HepG2 (cell line): ENCODE measurements around the gene SARNP. TPM values are rescaled to one million over a fixed set of nuclear protein-coding genes. Genes with fewer than 3 reads are reported as not detected.

Source experiments
- ATAC-seq: fragments of 200-7000 bp; cut with Tn5 transposase; 3 replicates; pipeline ENCODE4 v1.9.1; 2020; ENCODE audit warnings: mild to moderate bottlenecking, moderate library complexity
- BruUV-seq: library from RNA; stranded (reverse); fragments of 400-500 nt; replicated peaks from 2 replicates; lab custom pipeline; 2021; lab: Mats Ljungman, UMichigan
- CTCF ChIA-PET: fragments of 300-600 bp; formaldehyde crosslinking; extraction: SDS; loops from one replicate; lab custom pipeline; 2021; ENCODE audit warnings: low total read pairs, inconsistent platforms, low intra/inter-chr PET ratio; lab: Yijun Ruan, JAX
- POLR2A ChIA-PET: fragments of 350-600 bp; sonication (Branson Sonifier 250); formaldehyde crosslinking; loops from one replicate; lab custom pipeline; 2020; ENCODE audit warnings: antibody characterized with exemption, inconsistent platforms; lab: Yijun Ruan, JAX
- DNase-seq: peaks from one replicate; pipeline ENCODE4 v3.0.0-alpha.2; 2015; ENCODE audit warnings: low spot score
- FAIRE-seq: peaks from 3 replicates; lab custom pipeline; 2011; peaks lifted over from hg19 to GRCh38; lab: Jason Lieb, UNC
- H2AFZ ChIP-seq: one replicate; pipeline ENCODE4 v1.6.1; 2011; ENCODE audit warnings: low read length, inconsistent platforms
- H3K27ac ChIP-seq: fragments of 300-600 bp; 3 replicates; pipeline ENCODE4 v1.8.0; 2011; ENCODE audit warnings: mixed run types, mild to moderate bottlenecking, mixed read lengths, low read length, inconsistent platforms; ENCODE audit not compliant: insufficient read depth; ENCODE audit errors: extremely low read length
- H3K27me3 ChIP-seq, 2 experiments: fragments of 200-600 bp in 1 of 2; 2 replicates in 1 of 2; 3 replicates in 1 of 2; pipeline versions ENCODE4 v1.6.0 to v1.8.0; 2011; ENCODE audit warnings: low read length in 2 of 2, mild to moderate bottlenecking in 2 of 2, moderate library complexity in 2 of 2, inconsistent platforms in 1 of 2; ENCODE audit not compliant: insufficient read depth in 2 of 2, control insufficient read depth in 1 of 2
- H3K36me3 ChIP-seq, 2 experiments: fragments of 200-600 bp in 1 of 2; replicated peaks in 1 of 2; 2 replicates in 1 of 2; 3 replicates in 1 of 2; pipeline versions ENCODE4 v1.5.1 to v1.8.0; 2011; ENCODE audit warnings: low read length in 2 of 2, inconsistent platforms in 1 of 2; ENCODE audit not compliant: insufficient read depth in 2 of 2, control insufficient read depth in 1 of 2
- H3K4me1 ChIP-seq: 2 replicates; pipeline ENCODE4 v1.5.1; 2012; ENCODE audit warnings: low read length, inconsistent platforms; ENCODE audit not compliant: insufficient read depth
- H3K4me2 ChIP-seq: 2 replicates; pipeline ENCODE4 v1.6.0; 2011; ENCODE audit warnings: low read depth, low read length, inconsistent platforms
- H3K4me3 ChIP-seq, 3 experiments: fragments of 200-600 bp in 1 of 3; sonication (generic), shearing (Covaris generic) in 1 of 3; replicated peaks in 1 of 3; 2 replicates each; pipeline ENCODE4 v1.5.1; 2011 to 2016; ENCODE audit warnings: low read length in 3 of 3, inconsistent platforms in 2 of 3, low read depth in 2 of 3, mild to moderate bottlenecking in 2 of 3, control low read depth in 1 of 3, mixed read lengths in 1 of 3; ENCODE audit not compliant: insufficient read depth in 1 of 3
- H3K79me2 ChIP-seq: one replicate; pipeline ENCODE4 v1.6.1; 2011; ENCODE audit warnings: low read length, inconsistent platforms; ENCODE audit not compliant: insufficient read depth
- H3K9ac ChIP-seq: 2 replicates; pipeline ENCODE4 v1.6.0; 2011; ENCODE audit warnings: mild to moderate bottlenecking, low read depth, low read length, inconsistent platforms; ENCODE audit not compliant: insufficient read depth
- H3K9me3 ChIP-seq: 2 replicates; pipeline ENCODE4 v1.5.1; 2012; ENCODE audit warnings: mild to moderate bottlenecking, low read length
- H4K20me1 ChIP-seq: 2 replicates; pipeline ENCODE4 v1.6.0; 2011; ENCODE audit warnings: inconsistent platforms, mild to moderate bottlenecking, low read length, moderate library complexity; ENCODE audit not compliant: insufficient read depth
- BCL3 ChIP-seq: sonication (generic); formaldehyde crosslinking; IDR thresholded peaks from 2 replicates; pipeline ENCODE4 v1.5.1; 2020; ENCODE audit warnings: mild to moderate bottlenecking, missing genetic modification reagents, moderate library complexity
- BRCA1 ChIP-seq: sonication (generic); formaldehyde crosslinking; IDR thresholded peaks from 2 replicates; pipeline ENCODE4 v1.4.0; 2020; ENCODE audit warnings: missing genetic modification reagents
- HMGA1 ChIP-seq: sonication (generic); formaldehyde crosslinking; conservative IDR thresholded peaks from 2 replicates; pipeline ENCODE4 v1.4.0; 2020; ENCODE audit warnings: missing genetic modification reagents
- MXD1 ChIP-seq: sonication (generic); formaldehyde crosslinking; IDR thresholded peaks from 2 replicates; pipeline ENCODE4 v1.4.0; 2020; ENCODE audit warnings: mild to moderate bottlenecking, missing genetic modification reagents
- PREB ChIP-seq: sonication (generic); formaldehyde crosslinking; IDR thresholded peaks from 2 replicates; pipeline ENCODE4 v1.4.0; 2020; ENCODE audit warnings: missing genetic modification reagents
- TARDBP ChIP-seq: sonication (generic); formaldehyde crosslinking; IDR thresholded peaks from 2 replicates; pipeline ENCODE4 v1.8.0; 2022; ENCODE audit warnings: mild to moderate bottlenecking, missing genetic modification reagents
- TCF7 ChIP-seq: sonication (generic); IDR thresholded peaks from 2 replicates; pipeline ENCODE4 v1.6.1; 2016; ENCODE audit warnings: antibody characterized with exemption, low read depth
- TP53 ChIP-seq: sonication (generic); formaldehyde crosslinking; conservative IDR thresholded peaks from 2 replicates; pipeline ENCODE4 v1.4.0; 2020; ENCODE audit warnings: missing genetic modification reagents
- ZBTB3 ChIP-seq: sonication (generic); formaldehyde crosslinking; IDR thresholded peaks from 2 replicates; pipeline ENCODE4 v1.4.0; 2020; ENCODE audit warnings: low read depth, mild to moderate bottlenecking, moderate library complexity, missing genetic modification reagents, borderline replicate concordance
- ZMYM3 ChIP-seq: sonication (generic); formaldehyde crosslinking; IDR thresholded peaks from 2 replicates; pipeline ENCODE4 v1.5.1; 2020; ENCODE audit warnings: mild to moderate bottlenecking, missing genetic modification reagents
- ZNF180 ChIP-seq: sonication (generic); formaldehyde crosslinking; IDR thresholded peaks from 2 replicates; pipeline ENCODE4 v1.4.0; 2020; ENCODE audit warnings: low read depth, missing genetic modification reagents, borderline replicate concordance
- ZNF225 ChIP-seq: sonication (generic); formaldehyde crosslinking; IDR thresholded peaks from 2 replicates; pipeline ENCODE4 v1.4.0; 2020; ENCODE audit warnings: mild to moderate bottlenecking, missing genetic modification reagents
- ZNF484 ChIP-seq: sonication (generic); formaldehyde crosslinking; IDR thresholded peaks from 2 replicates; pipeline ENCODE4 v1.5.1; 2020; ENCODE audit warnings: mild to moderate bottlenecking, low read depth, missing genetic modification reagents, borderline replicate concordance
- ZNF510 ChIP-seq: sonication (generic); formaldehyde crosslinking; IDR thresholded peaks from 2 replicates; pipeline ENCODE4 v1.4.0; 2020; ENCODE audit warnings: low read depth, mild to moderate bottlenecking, missing genetic modification reagents
- ZNF558 ChIP-seq: sonication (generic); formaldehyde crosslinking; IDR thresholded peaks from 2 replicates; pipeline ENCODE4 v1.9.0; 2022; ENCODE audit warnings: mild to moderate bottlenecking, missing genetic modification reagents, borderline replicate concordance
- ZNF605 ChIP-seq: sonication (generic); formaldehyde crosslinking; IDR thresholded peaks from 2 replicates; pipeline ENCODE4 v1.8.0; 2022; ENCODE audit warnings: mild to moderate bottlenecking, missing genetic modification reagents
- ZNF737 ChIP-seq: sonication (generic); formaldehyde crosslinking; IDR thresholded peaks from 2 replicates; pipeline ENCODE4 v1.5.0; 2020; ENCODE audit warnings: missing genetic modification reagents, mild to moderate bottlenecking, borderline replicate concordance
- ZNF883 ChIP-seq: sonication (generic); formaldehyde crosslinking; IDR thresholded peaks from 2 replicates; pipeline ENCODE4 v1.5.1; 2020; ENCODE audit warnings: mild to moderate bottlenecking, missing genetic modification reagents; ENCODE audit errors: not compliant biosample characterization
- WGBS: methylation state at CpG from one replicate; pipeline ENCODE4 v1.1.6; 2017; ENCODE audit warnings: low lambda C conversion rate; 5-methylcytosine and 5-hydroxymethylcytosine counted together
- in situ Hi-C: cut with HindIII; loops from 2 replicates; pipeline ENCODE4 v1.10.0; 2017; ENCODE audit warnings: low pct_unique_long_range_greater_than_20kb; ENCODE audit not compliant: extremely low pct_ligation_motif_present
- intact Hi-C: fragments of 100-400 bp; cut with micrococcal nuclease; formaldehyde crosslinking; loops from one replicate; pipeline ENCODE4 v1.10.0; 2022; ENCODE audit not compliant: unreplicated experiment
- polyA plus RNA-seq, 8 experiments: library from polyadenylated mRNA; depleted of rRNA in 3 of 8; stranded (reverse) in 7 of 8; unstranded in 1 of 8; fragments of >200 nt; fragmentation: Illumina TruSeq in 4 of 8; extraction: Trizol in 4 of 8; gene quantifications; 2 replicates each; pipeline versions ENCODE4 v1.2.1 to v1.2.3, GENCODE V29; 2011 to 2016; ENCODE audit warnings: low read depth in 4 of 8, missing spikeins in 1 of 8, mixed read lengths in 1 of 8; ENCODE audit not compliant: insufficient read depth in 1 of 8
- total RNA-seq, 5 experiments: library from RNA; depleted of rRNA; stranded (reverse); fragments of >200 nt; fragmentation: Illumina TruSeq; extraction: Trizol; gene quantifications; 2 replicates each; pipeline ENCODE4 v1.2.3, GENCODE V29; 2016; ENCODE audit warnings: low read depth in 1 of 5
- TF ChIP-seq, protein P1 (sequence below): IDR thresholded peaks from 2 replicates; pipeline ENCODE4 v1.6.1; 2016

Gene SARNP
- total and polyA plus RNA-seq, 2 of the 13 experiments (the other 11 are each of a cell fraction or from before 2014, with no cell fraction given), result 59.0 to 95.4 TPM

GRCh38 chr12:55733021-55733555 lies 84.4 kb downstream of the SARNP start (continued):
- TF ChIP-seq, protein P1, sequence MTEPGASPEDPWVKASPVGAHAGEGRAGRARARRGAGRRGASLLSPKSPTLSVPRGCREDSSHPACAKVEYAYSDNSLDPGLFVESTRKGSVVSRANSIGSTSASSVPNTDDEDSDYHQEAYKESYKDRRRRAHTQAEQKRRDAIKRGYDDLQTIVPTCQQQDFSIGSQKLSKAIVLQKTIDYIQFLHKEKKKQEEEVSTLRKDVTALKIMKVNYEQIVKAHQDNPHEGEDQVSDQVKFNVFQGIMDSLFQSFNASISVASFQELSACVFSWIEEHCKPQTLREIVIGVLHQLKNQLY (CRISPR knock-in tag), result no peak
- TF ChIP-seq ZNF605 (CRISPR knock-in tag) (no peak), BCL3 (CRISPR knock-in tag) (no peak), ZNF484 (CRISPR knock-in tag) (no peak)
- TF ChIP-seq, all 625 proteins: peak for 0

GRCh38 chr12:55732288-55732687 lies 85.2 kb downstream of the SARNP start:
- in situ Hi-C loops, result no loop called here
- H3K9me3 ChIP-seq, result no peaks in the 10 kb centered on the region
- TF ChIP-seq MXD1 (CRISPR knock-in tag), result no peak
- TF ChIP-seq BRCA1, result no peak
- no peak for TF ChIP-seq ZNF558 (CRISPR knock-in tag)
- no peak for TF ChIP-seq TCF7
- TF ChIP-seq ZNF510 (CRISPR knock-in tag), result no peak
- no peak for TF ChIP-seq ZNF225
- TF ChIP-seq ZNF180, result no peak
- TF ChIP-seq TP53, result no peak
- TF ChIP-seq TARDBP, result no peak
- no peak for TF ChIP-seq ZBTB3 (CRISPR knock-in tag)
- no peak for TF ChIP-seq PREB
- TF ChIP-seq ZMYM3 (CRISPR knock-in tag), result no peak
- TF ChIP-seq ZNF737 (CRISPR knock-in tag), result no peak
- TF ChIP-seq ZNF883 (CRISPR knock-in tag), result no peak
- TF ChIP-seq HMGA1 (CRISPR knock-in tag), result no peak
- TF ChIP-seq, all 625 proteins: peak for 0
- ATAC-seq (no peak), DNase-seq (no peak), FAIRE-seq (no peak)
- H3K4me2 ChIP-seq, result no peak overlapping the region
- H3K4me1 ChIP-seq, result peaks cover 29% of the 10 kb centered on the region
- H3K27me3 ChIP-seq, result no peaks in the 10 kb centered on the region; a peak in 1 of 5 replicates
- H3K79me2 ChIP-seq, result peaks cover 9% of the 10 kb centered on the region
- 61% methylated on average over 3 of the region's 4 CpGs for WGBS
- no peaks in the 10 kb centered on the region for H3K36me3 ChIP-seq
- no peak overlapping the region for H3K27ac ChIP-seq
- ChIA-PET POLR2A (no interaction called here), CTCF (no interaction called here)
- H2AFZ ChIP-seq, result no peak overlapping the region
- 0 out of 2 replicates have a peak, but pooled peaks cover 5% of the 10 kb centered on the region for H4K20me1 ChIP-seq
- intact Hi-C loops, result no loop called here
- H3K9ac ChIP-seq, result no peak overlapping the region
- BruUV-seq, result no TSS peak
- H3K4me3 ChIP-seq, result no peak overlapping the region
